ENCODE data around the gene TENT5C. TPM values are rescaled to one million over a fixed set of nuclear protein-coding genes. Genes with fewer than 3 reads are reported as not detected.

TENT5C gene
- total RNA-seq, 4 donors from 2014 or later: 0.60 to 2.5 (median 1.2) TPM

DNA sequence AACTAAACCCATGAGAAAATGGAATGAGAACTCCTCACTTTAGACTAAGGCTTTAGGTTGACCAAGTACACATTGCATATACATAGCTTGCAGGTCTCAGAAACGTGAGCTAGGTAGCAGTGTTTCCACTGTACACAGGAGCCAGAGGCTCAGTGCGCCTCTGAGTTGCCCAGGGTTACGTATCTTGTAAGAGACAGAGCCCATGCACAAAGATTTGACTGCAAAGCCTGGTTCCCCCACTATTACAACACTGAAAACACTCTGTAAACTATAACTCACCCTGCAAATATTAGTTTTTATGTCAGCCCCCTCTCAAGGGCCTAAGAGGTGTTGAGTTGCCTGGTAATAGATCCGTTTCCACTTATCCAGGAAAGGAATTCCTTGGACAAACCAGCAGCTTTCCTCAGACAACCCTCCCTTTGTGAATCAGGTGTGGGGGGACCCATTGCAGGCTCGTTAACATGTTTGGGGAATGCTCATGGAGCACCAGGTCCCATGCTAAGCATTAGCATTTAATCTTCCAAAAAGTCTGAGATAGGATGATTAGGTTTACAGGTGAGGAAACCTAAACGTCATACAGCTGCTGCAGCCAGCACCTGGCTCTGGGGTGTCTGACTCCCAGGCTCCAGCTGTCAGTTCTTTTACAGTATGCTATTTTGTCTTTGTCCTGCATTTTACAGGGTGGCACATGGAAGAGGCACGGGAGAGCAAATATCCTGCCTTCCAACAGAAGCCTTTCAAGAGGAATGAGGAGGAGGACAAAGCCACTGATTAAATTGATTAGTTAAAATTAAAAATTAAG lies 25.7 kb downstream of the TENT5C start:
- DNase-seq (ENCODE audit: low spot score in 2 of 2): no peak
- no peaks in the 10 kb centered on the region for H3K9me3 ChIP-seq
- 63 to 70% methylated on average over 7 of the region's 7 CpGs for WGBS, 2 donors
- no peaks in the 10 kb centered on the region for H3K36me3 ChIP-seq
- TF ChIP-seq, protein P1, sequence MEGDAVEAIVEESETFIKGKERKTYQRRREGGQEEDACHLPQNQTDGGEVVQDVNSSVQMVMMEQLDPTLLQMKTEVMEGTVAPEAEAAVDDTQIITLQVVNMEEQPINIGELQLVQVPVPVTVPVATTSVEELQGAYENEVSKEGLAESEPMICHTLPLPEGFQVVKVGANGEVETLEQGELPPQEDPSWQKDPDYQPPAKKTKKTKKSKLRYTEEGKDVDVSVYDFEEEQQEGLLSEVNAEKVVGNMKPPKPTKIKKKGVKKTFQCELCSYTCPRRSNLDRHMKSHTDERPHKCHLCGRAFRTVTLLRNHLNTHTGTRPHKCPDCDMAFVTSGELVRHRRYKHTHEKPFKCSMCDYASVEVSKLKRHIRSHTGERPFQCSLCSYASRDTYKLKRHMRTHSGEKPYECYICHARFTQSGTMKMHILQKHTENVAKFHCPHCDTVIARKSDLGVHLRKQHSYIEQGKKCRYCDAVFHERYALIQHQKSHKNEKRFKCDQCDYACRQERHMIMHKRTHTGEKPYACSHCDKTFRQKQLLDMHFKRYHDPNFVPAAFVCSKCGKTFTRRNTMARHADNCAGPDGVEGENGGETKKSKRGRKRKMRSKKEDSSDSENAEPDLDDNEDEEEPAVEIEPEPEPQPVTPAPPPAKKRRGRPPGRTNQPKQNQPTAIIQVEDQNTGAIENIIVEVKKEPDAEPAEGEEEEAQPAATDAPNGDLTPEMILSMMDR (IDR thresholded peaks at IDR 0.05): no peak
- TF ChIP-seq EP300 (IDR thresholded peaks at IDR 0.05): no peak
- no peak for TF ChIP-seq POLR2A (IDR thresholded peaks at IDR 0.05)
- H3K4me3 ChIP-seq: no peak overlapping the region
- no peak overlapping the region for H3K27ac ChIP-seq
- no peaks in the 10 kb centered on the region for H3K4me1 ChIP-seq
- H3K27me3 ChIP-seq: no peaks in the 10 kb centered on the region

DNA sequence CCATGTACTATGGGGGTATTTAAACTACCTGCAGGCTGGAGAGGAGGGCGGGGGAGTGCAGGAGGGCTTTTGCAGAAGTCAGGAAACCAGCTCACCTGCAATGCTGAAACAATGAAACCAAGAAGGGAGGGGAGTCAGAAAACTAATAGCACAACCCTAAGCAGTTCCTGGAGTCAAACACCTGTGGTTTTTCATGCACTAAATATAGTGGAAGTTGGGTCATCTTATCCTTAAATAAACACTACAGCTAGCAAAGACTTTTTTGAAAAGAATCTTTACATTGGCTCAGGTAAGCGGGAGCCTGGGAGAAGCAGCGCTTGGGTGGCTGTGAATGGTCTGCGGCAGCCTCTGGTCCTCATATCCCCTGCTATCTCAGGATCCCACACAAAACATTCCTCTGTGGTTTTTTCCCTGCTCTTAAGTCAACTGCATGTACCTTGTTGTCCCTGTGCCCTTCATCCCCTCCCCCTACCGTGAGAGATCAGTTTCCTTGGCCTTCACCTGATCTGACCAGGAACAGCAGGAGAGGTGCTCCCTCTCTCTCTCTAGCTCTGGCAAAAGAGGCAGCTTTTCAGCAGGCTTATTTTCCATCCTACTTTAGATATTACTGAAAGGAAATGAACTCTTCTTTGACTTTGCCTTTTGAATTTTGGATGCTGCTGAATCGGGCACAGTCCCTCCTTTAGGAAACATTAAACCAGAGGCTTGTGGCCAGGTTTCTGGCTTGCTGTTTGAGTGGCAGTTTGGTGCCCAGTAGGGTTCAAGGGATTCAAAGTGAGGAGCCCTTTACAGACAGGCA lies 26.6 kb downstream of the TENT5C start:
- TF ChIP-seq, protein P1 (IDR thresholded peaks at IDR 0.05): no peak
- TF ChIP-seq EP300 (IDR thresholded peaks at IDR 0.05) (no peak), POLR2A (IDR thresholded peaks at IDR 0.05) (no peak)
- Histone ChIP-seq H3K4me3 (no peak overlapping the region), H3K27me3 (no peaks in the 10 kb centered on the region), H3K9me3 (no peaks in the 10 kb centered on the region), H3K36me3 (no peaks in the 10 kb centered on the region), H3K27ac (no peak overlapping the region), H3K4me1 (no peaks in the 10 kb centered on the region)
- WGBS, 2 donors: 71 to 72% methylated on average over 6 of the region's 6 CpGs
- DNase-seq (ENCODE audit: low spot score in 2 of 2): no peak

DNA sequence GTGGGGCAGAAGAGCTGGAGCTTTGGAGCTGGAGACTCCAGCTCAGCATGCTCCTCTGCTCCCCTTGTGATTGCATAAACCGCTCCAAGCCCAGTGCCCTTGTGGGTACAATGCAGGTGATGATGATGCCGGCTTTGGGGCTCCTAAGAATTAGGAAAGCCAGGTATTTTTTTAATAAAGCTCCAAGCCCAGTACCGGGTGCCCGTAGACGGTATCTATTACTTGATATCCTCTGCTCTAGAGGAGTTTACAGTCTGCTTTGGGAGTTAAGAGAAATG lies 27.2 kb downstream of the TENT5C start:
- Histone ChIP-seq H3K27ac (no peak overlapping the region), H3K27me3 (no peaks in the 10 kb centered on the region), H3K36me3 (no peaks in the 10 kb centered on the region), H3K4me1 (no peaks in the 10 kb centered on the region), H3K4me3 (no peak overlapping the region), H3K9me3 (no peaks in the 10 kb centered on the region)
- DNase-seq (ENCODE audit: low spot score in 2 of 2): no peak
- TF ChIP-seq EP300 (IDR thresholded peaks at IDR 0.05) (no peak), POLR2A (IDR thresholded peaks at IDR 0.05) (no peak)
- TF ChIP-seq, protein P1 (IDR thresholded peaks at IDR 0.05): no peak
- 74 to 84% methylated on average over 5 of the region's 5 CpGs for WGBS, 2 donors

DNA sequence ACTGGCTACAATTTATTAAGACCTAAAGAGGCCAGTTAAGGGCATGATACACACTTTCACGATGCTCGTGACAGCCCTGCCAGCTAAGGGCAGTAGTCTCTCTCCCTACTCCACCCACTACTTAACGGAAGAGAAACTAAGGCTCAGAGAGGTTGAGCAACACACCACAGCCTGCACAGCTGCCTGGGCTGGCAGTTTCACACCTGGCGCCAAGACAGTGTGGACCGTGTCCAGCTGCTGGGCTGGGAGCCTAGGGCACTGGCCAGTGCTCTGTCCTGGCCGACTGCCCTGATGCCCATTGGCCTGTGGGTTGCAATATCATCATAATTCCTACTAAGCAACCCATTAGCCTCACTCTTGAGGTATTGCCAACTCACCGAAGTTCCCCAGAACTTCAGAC lies 27.6 kb downstream of the TENT5C start:
- TF ChIP-seq POLR2A (IDR thresholded peaks at IDR 0.05) (no peak), EP300 (IDR thresholded peaks at IDR 0.05) (no peak)
- TF ChIP-seq, protein P1 (IDR thresholded peaks at IDR 0.05): no peak
- Histone ChIP-seq H3K9me3 (no peaks in the 10 kb centered on the region), H3K36me3 (no peaks in the 10 kb centered on the region), H3K27me3 (no peaks in the 10 kb centered on the region), H3K27ac (no peak overlapping the region), H3K4me1 (no peaks in the 10 kb centered on the region), H3K4me3 (no peak overlapping the region)
- 77 to 87% methylated on average over 7 of the region's 7 CpGs for WGBS, 2 donors
- no peak for DNase-seq (ENCODE audit: low spot score in 2 of 2)

DNA sequence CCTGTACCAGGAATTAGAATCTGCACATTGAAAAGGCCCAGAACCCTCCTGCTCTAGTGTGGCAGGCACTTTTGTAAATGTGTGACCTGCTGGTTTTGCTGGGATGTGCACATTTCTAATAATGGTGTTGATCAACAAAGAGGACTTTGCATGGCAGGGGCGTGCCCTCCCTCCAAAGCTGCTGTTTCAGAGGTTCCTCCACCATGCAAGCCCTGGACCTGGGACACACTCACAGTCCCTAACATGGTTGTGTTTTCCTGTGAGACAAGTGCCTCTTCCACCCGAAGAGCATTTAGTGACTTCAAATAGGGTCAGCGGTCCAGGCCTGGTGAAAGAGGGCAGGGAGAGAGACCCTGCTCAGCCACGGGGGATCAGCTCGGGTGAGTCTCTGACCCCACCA lies 28.1 kb downstream of the TENT5C start:
- no peak for TF ChIP-seq EP300 (IDR thresholded peaks at IDR 0.05)
- TF ChIP-seq, protein P1 (IDR thresholded peaks at IDR 0.05): no peak
- TF ChIP-seq POLR2A (IDR thresholded peaks at IDR 0.05): no peak
- 87 to 97% methylated on average over 5 of the region's 5 CpGs for WGBS, 2 donors
- DNase-seq (ENCODE audit: low spot score in 2 of 2): no peak
- Histone ChIP-seq H3K4me3 (no peak overlapping the region), H3K27ac (no peak overlapping the region), H3K9me3 (no peaks in the 10 kb centered on the region), H3K27me3 (no peaks in the 10 kb centered on the region), H3K36me3 (no peaks in the 10 kb centered on the region), H3K4me1 (no peaks in the 10 kb centered on the region)

Measured in tibial nerve (tissue), 4 donors.